Erythroblast (primary cell): Measurements from ENCODE around the gene ELOVL4.
A peak's percentile ranks its signal among the peaks of the same experiment; 100 is the strongest.

Experiments
- DNase-seq, 2 experiments: peaks; one replicate each; lab custom pipeline; 2025; lab: John Stamatoyannopoulos, UW
- GATA1 ChIP-seq: IDR thresholded peaks from 2 replicates; pipeline ENCODE4 v1.6.1; 2011; ENCODE audit warnings: low read depth, mild to moderate bottlenecking, control low read depth, low read length, moderate library complexity
- POLR2A ChIP-seq: IDR thresholded peaks from 2 replicates; pipeline ENCODE4 v1.6.1; 2011; ENCODE audit warnings: mild to moderate bottlenecking, low read length

The ELOVL4 gene

GRCh38 chr6:79946272-79947190 is 822 bp downstream of the ELOVL4 start:
- TF ChIP-seq POLR2A (no peak), GATA1 (no peak)
- peak in 1 of 2 experiments; percentile 11 for DNase-seq

- TF ChIP-seq POLR2A, result no peak
- TF ChIP-seq GATA1, result no peak
- no peak for DNase-seq
Measured at GRCh38 chr6:79943133-79943532, 4.2 kb downstream of the ELOVL4 start.

DNA sequence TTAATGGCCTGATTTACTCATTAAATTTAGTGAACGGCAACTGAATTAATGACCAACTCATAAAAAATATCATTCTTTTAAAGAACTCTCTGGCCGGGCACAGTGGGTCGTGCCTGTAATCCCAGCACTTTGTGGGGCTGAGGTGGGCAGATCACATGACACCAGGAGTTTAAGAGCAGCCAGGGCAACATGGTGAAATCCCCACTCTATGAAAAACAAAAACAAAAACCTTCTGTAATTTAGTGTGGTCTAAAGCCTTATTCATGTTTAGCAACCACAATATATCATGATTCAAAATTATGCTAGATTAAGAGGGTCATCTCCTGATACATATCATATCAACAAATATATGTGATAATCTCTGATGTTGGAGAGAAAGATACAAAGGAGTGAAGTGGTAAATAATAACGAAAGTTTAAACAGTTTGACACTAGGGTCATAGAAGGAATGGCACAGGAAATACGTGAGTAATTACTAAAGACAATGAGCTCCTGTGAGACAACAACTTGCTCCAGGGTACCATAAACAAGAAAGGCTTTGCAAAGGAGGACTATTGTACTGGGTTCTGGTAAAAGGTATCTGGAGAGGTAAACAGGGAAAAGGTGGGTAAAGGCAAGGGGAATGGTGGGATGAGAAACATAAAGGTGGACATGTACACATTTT is 5.7 kb downstream of the ELOVL4 start:
- DNase-seq, result no peak
- no peak for TF ChIP-seq POLR2A
- TF ChIP-seq GATA1, result no peak

GRCh38 chr6:79928478-79928998 is 18.8 kb downstream of the ELOVL4 start:
- DNase-seq, result no peak
- TF ChIP-seq GATA1 (no peak), POLR2A (no peak)

DNA sequence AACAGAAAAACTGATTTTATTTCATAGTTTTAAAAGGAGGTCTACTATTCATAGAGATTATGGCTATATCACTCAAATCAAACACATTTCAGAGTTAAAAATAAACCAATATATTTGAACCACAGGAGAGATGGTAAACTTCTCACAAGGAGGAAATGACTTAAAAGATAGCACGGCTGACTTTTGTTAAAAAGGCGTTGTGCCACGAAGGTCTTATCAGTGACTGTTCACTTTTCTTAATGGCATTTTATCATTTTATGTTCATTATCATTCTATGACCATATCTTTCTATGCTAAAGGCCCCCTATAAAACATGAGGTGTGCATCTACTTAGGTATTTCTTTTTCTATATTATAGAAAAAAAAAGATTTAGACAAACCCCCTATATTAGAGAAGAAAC is 19.6 kb downstream of the ELOVL4 start:
- no peak for DNase-seq
- TF ChIP-seq GATA1 (no peak), POLR2A (no peak)

DNA sequence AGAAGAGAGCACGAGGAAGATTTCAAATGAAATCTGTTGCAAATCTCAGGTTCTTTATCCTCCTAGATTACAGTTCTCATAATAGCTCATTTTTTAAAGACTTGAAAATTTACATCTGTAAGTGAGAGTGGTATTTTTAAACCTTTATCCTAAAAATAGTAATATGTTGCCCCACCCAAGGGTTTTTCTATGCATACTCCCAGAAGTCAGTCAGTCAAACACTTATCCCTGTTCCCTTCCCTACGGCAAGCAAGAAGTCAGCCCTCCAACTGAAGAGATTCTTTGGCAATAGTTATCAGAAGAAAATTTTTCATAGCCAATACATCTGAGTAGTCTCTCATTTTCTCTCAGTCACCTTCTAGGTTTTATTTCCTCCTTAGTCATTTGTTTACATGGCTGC is 24.1 kb downstream of the ELOVL4 start:
- no peak for TF ChIP-seq POLR2A
- no peak for TF ChIP-seq GATA1
- DNase-seq, result no peak

GRCh38 chr6:79922018-79922417 is 25.3 kb downstream of the ELOVL4 start:
- no peak for DNase-seq
- TF ChIP-seq POLR2A, result no peak

GRCh38 chr6:79913369-79913768 is 34.0 kb downstream of the ELOVL4 start:
- no peak for DNase-seq
- TF ChIP-seq POLR2A (no peak), GATA1 (no peak)

DNA sequence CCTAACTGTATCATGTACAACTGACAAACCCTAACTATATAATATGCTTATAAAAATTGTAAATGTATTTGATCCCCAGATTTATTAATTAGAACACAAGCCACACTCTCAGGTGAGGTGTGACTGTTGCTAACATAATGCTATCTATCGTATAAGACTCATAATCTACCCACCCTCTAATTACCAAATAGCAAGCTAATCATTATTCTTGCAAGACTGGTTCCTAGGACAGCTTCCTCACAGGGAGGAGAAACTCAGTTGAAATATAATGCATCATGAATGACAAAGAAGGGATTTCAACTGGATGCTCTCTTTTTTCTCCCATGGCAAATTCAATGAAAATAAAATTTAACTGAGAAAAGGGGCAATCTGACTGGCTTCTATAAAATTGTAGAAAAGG is 35.4 kb downstream of the ELOVL4 start:
- TF ChIP-seq GATA1, result no peak
- no peak for TF ChIP-seq POLR2A
- DNase-seq, result no peak

GRCh38 chr6:79909517-79909916 is 37.8 kb downstream of the ELOVL4 start:
- TF ChIP-seq GATA1 (no peak), POLR2A (no peak)
- DNase-seq, result no peak

DNA sequence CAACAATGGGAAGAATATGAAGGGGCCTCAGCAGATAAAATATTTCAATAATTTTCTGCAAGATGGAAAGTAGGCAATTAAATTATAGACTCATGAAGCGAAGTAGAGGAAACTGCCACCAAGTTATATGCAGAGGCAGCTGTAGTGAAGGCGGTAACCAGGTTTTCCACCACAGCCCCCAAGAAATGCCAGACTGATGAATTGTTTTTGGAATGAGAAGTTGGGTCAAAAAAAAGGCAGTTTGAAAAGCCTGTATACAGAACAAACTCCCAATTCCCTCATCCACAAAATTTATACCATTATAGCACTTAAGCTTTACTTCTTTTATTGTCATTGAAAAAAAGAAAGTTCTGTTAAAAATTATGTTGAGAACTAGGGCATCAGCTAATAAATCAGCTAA is 45.3 kb downstream of the ELOVL4 start:
- TF ChIP-seq POLR2A (no peak), GATA1 (no peak)
- no peak for DNase-seq

- no peak for DNase-seq
- no peak for TF ChIP-seq GATA1
- no peak for TF ChIP-seq POLR2A
Measured at GRCh38 chr6:79898076-79898475, 49.3 kb downstream of the ELOVL4 start.

DNA sequence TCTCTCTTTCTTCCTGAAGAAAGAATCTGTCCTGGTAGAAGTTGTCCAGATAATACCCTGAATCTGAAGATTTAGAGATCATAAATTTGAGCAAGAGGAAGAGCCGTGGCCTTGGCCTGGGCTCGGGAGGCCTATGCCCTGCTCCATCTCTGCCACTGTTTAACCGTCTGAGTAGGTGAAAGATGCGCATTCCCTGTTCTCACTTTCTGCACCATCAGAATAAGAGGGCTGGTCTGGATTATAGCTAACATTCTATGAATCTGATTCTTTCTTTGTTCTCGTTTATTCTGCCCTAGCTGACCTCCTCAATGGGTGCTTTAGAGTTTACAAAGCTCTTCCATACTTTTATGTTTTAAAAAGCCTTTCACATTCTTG is 51.3 kb downstream of the ELOVL4 start:
- DNase-seq, result no peak
- TF ChIP-seq POLR2A (no peak), GATA1 (no peak)

DNA sequence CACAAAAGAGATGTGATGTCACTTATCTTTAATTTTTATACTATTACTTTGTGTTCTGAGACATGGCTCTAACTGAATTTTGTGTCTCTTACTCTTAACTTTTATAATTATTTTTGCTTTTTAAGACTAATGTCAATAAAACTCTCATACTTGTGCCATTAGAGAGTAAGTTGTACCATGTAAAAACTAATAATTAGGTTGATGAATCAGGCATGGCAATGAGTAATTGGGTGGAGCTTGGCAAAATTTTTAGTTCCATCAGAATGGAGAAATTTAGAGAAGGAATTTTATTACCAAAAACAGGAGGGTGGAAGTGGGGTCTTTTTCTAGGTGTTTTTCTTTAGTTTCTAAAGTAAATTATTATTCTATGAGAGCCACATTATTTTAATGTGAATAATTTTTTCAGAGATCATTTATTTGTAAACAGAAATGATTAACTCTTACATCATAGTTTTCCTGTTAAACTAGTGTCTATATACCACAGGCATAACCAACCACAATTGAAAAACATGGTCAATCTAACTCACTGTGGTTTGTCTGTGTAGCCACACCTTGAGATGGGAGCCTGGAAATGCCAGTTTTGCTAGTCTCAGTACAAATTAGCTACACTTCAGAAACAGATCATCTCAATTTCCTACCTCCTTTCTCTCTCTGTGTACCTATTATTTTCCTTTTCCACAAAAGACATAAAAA is 51.8 kb downstream of the ELOVL4 start:
- TF ChIP-seq POLR2A, result no peak
- no peak for TF ChIP-seq GATA1

More for the DNA sequence above, 51.8 kb downstream of the ELOVL4 start:
- DNase-seq, result no peak
